H1 (cell line): ENCODE data around the gene CELF2. TPM values are rescaled to one million over a fixed set of nuclear protein-coding genes. Genes with fewer than 3 reads are reported as not detected.

Experiments
- CBX5 ChIP-seq: fragments of 300-800, 300-1000 bp; sonication (generic); IDR thresholded peaks from 2 replicates; pipeline ENCODE4 v1.7.1; 2016; ENCODE audit warnings: antibody characterized with exemption, low read length, low read depth
- CBX8 ChIP-seq: fragments of 300-800, 300-1000 bp; sonication (generic); IDR thresholded peaks from 2 replicates; pipeline ENCODE4 v1.7.1; 2016; ENCODE audit warnings: low read depth, low read length, borderline replicate concordance
- CHD1 ChIP-seq: IDR thresholded peaks from 2 replicates; pipeline ENCODE4 v1.6.1; 2012; ENCODE audit warnings: low read depth, low read length, improper control_type of control experiment
- CTCF ChIP-seq, 3 experiments: IDR thresholded peaks; 1 replicate in 2 of 3; 2 replicates in 1 of 3; pipeline versions ENCODE4 v1.5.1 to v1.6.1; 2011; ENCODE audit warnings: low read length in 3 of 3, mild to moderate bottlenecking in 3 of 3, inconsistent platforms in 2 of 3, low read depth in 1 of 3, moderate library complexity in 1 of 3; ENCODE audit not compliant: insufficient read depth in 1 of 3; ENCODE audit errors: control extremely low read depth in 1 of 3
- SP4 ChIP-seq: IDR thresholded peaks from 2 replicates; pipeline ENCODE4 v1.6.1; 2012; ENCODE audit warnings: low read length, inconsistent platforms
- TCF12 ChIP-seq: IDR thresholded peaks from 2 replicates; pipeline ENCODE4 v1.6.1; 2011; ENCODE audit warnings: low read depth, mild to moderate bottlenecking, low read length
- polyA plus RNA-seq, 7 experiments: library from polyadenylated mRNA; depleted of rRNA in 3 of 7; stranded (reverse) in 5 of 7; unstranded in 2 of 7; fragments of >200 nt in 5 of 7; fragments of 200-250 nt in 2 of 7; gene quantifications; 1 replicate in 5 of 7; 2 replicates in 1 of 7; 4 replicates in 1 of 7; pipeline versions ENCODE4 v1.2.1 to v1.2.3, GENCODE V29; 2011 to 2013; ENCODE audit warnings: missing spikeins in 2 of 7, mixed read lengths in 2 of 7
- total RNA-seq: library from RNA; stranded (reverse); fragmentation: NEBNext Ultra II Directional; extraction: Animal tissue kit (Norgen Biotek cat#: 25700); gene quantifications from 2 replicates; pipeline ENCODE4 v1.2.1, GENCODE V29; 2021

CELF2 gene
- total and polyA plus RNA-seq, 2 of the 8 experiments (the other 6 are each of a cell fraction or from before 2014, with no cell fraction given), result 18.3 to 22.7 TPM

- TF ChIP-seq CTCF (IDR thresholded peaks at IDR 0.05; ENCODE audit: control extremely low read depth in 1 of 3, insufficient read depth in 1 of 3, low read depth in 1 of 3, low read length in 3 of 3) (no peak), CHD1 (no peak), CBX8 (no peak), SP4 (no peak), CBX5 (no peak), TCF12 (no peak)
These were observed 132.6 kb downstream of the CELF2 start (continued) for GRCh38 chr10:11150231-11150731.
